HEK293T (cell line): ENCODE results near the gene CCDC97.

Source experiments
- CTCF ChIA-PET: fragments of 350-600 bp; formaldehyde crosslinking; extraction: SDS; loops from one replicate; lab custom pipeline; 2021; ENCODE audit warnings: antibody characterized with exemption, inconsistent platforms; lab: Yijun Ruan, JAX
- POLR2A ChIA-PET: fragments of 350-600 bp; formaldehyde crosslinking; extraction: SDS; loops from one replicate; lab custom pipeline; 2020; ENCODE audit warnings: antibody characterized with exemption, inconsistent platforms; lab: Yijun Ruan, JAX
- DNase-seq: peaks from one replicate; pipeline ENCODE4 v3.0.0; 2012; ENCODE audit warnings: mixed read lengths; ENCODE audit errors: extremely low spot score
- ARNT ChIP-seq: fragments of 450-650 bp; IDR thresholded peaks from 2 replicates; pipeline ENCODE4 v1.6.1; 2017; ENCODE audit warnings: mild to moderate bottlenecking
- BHLHE40 ChIP-seq: fragments of 450-650 bp; IDR thresholded peaks from 2 replicates; pipeline ENCODE4 v1.6.1; 2016; ENCODE audit warnings: mild to moderate bottlenecking, moderate library complexity, borderline replicate concordance
- CTBP1 ChIP-seq: fragments of 450-650 bp; IDR thresholded peaks from 2 replicates; pipeline ENCODE4 v1.6.1; 2016; ENCODE audit warnings: borderline replicate concordance
- ELF4 ChIP-seq: fragments of 450-650 bp; IDR thresholded peaks from 2 replicates; pipeline ENCODE4 v1.6.1; 2017; ENCODE audit warnings: antibody characterized with exemption
- FOXA1 ChIP-seq: fragments of 450-650 bp; IDR thresholded peaks from 2 replicates; pipeline ENCODE4 v1.6.1; 2016; ENCODE audit warnings: mild to moderate bottlenecking
- FOXK2 ChIP-seq: fragments of 450-650 bp; IDR thresholded peaks from 2 replicates; pipeline ENCODE4 v1.6.1; 2016; ENCODE audit warnings: mild to moderate bottlenecking
- FOXM1 ChIP-seq: fragments of 450-650 bp; IDR thresholded peaks from 2 replicates; pipeline ENCODE4 v1.6.1; 2017; ENCODE audit warnings: mild to moderate bottlenecking, borderline replicate concordance
- HDGF ChIP-seq: fragments of 450-650 bp; IDR thresholded peaks from 2 replicates; pipeline ENCODE4 v1.6.1; 2017; ENCODE audit warnings: antibody characterized with exemption, borderline replicate concordance
- L3MBTL2 ChIP-seq: fragments of 450-650 bp; conservative IDR thresholded peaks from 2 replicates; pipeline ENCODE4 v1.6.1; 2016; ENCODE audit warnings: mild to moderate bottlenecking
- LEF1 ChIP-seq: fragments of 450-650 bp; IDR thresholded peaks from 2 replicates; pipeline ENCODE4 v1.6.1; 2017; ENCODE audit warnings: mild to moderate bottlenecking, borderline replicate concordance
- NFRKB ChIP-seq: fragments of 450-650 bp; IDR thresholded peaks from 2 replicates; pipeline ENCODE4 v1.6.1; 2016; ENCODE audit warnings: mild to moderate bottlenecking, moderate library complexity
- SP1 ChIP-seq: fragments of 450-650 bp; IDR thresholded peaks from 2 replicates; pipeline ENCODE4 v1.6.1; 2017
- SUZ12 ChIP-seq: fragments of 450-650 bp; IDR thresholded peaks from 2 replicates; pipeline ENCODE4 v1.6.1; 2016; ENCODE audit warnings: mild to moderate bottlenecking
- TARDBP ChIP-seq: fragments of 450-650 bp; IDR thresholded peaks from 2 replicates; pipeline ENCODE4 v1.6.1; 2016
- ZNF384 ChIP-seq: fragments of 450-650 bp; IDR thresholded peaks from 2 replicates; pipeline ENCODE4 v1.6.1; 2016
- TF ChIP-seq, protein P1 (sequence below): fragments of 450-650 bp; IDR thresholded peaks from 2 replicates; pipeline ENCODE4 v1.6.1; 2016

Gene CCDC97

DNA sequence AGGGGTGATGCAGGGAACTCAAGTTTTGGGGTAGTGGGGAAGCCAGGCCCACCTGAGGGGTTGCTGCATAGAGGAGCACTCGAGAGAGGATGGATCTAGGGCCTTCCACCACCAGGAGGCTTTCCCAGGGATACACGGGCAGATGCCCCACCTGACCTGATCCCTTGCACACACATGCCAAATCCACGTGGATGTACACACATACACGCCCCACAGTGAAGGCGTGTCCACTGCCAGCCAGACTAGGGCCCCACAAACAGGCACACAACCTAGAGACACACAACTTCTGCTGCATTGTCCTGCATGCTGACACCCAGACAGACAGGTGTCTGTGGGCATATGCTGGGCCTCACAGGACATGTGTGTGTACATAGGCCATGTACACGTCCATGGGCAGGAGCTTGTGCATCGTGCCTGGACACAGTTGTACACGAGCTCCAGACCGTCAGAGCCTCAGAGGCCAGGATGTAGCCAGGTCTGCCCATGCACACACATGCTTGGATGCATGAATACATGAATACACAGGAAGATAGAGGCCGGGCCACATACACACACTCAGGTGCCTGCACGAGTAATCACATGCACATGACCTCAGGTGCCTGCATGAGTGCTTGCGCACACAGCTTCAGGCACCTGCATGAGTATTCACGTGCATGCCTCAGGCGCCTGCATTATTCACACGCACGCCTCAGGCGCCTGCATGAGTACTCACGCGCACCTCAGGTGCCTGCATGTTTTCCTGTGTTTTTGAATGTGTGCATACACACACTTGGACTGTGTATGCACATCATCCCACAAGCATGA lies 8.9 kb downstream of the CCDC97 start:
- TF ChIP-seq SP1 (no peak), ARNT (no peak), ZNF384 (no peak), FOXK2 (no peak), TARDBP (no peak), FOXA1 (no peak), ELF4 (no peak), BHLHE40 (no peak), FOXM1 (no peak), LEF1 (no peak), HDGF (no peak), CTBP1 (no peak)
- TF ChIP-seq, protein P1, sequence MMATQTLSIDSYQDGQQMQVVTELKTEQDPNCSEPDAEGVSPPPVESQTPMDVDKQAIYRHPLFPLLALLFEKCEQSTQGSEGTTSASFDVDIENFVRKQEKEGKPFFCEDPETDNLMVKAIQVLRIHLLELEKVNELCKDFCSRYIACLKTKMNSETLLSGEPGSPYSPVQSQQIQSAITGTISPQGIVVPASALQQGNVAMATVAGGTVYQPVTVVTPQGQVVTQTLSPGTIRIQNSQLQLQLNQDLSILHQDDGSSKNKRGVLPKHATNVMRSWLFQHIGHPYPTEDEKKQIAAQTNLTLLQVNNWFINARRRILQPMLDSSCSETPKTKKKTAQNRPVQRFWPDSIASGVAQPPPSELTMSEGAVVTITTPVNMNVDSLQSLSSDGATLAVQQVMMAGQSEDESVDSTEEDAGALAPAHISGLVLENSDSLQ, result no peak
- DNase-seq, result no peak
- POLR2A ChIA-PET, result no interaction called here
- CTCF ChIA-PET, result no interaction called here

DNA sequence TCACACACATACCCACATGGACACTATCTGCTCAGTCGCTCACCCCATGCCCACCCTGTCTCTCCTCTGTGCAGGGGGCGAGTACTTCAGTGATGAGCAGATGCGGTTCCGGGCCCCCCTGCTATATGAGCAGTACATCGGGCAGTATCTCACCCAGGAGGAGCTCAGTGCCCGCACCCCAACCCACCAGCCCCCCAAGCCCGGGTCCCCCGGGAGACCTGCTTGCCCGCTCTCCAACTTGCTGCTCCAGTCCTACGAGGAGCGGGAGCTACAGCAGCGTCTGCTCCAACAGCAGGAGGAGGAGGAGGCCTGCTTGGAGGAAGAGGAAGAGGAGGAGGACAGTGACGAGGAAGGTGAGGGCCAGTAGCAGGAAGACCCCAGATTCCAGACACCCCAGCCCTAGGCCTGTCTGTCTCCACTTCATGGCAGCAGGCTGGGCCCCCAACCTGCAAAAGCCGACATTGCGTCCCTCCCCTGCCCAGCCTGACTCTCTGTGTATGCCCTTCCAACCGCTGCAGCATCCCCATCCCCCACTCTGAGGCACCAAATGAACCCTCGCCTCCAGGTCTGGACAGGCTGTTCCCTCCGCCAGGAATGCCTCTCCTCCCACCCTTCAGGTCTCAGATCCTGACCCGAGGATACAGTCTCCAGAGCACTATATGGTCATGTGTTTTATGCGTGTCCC lies 9.7 kb downstream of the CCDC97 start:
- DNase-seq, result no peak
- TF ChIP-seq FOXM1, result no peak
- TF ChIP-seq SUZ12, result no peak
- TF ChIP-seq ARNT, result no peak
- TF ChIP-seq FOXK2, result no peak
- TF ChIP-seq CTBP1, result no peak
- no peak for TF ChIP-seq BHLHE40
- no peak for TF ChIP-seq ELF4
- no peak for TF ChIP-seq NFRKB
- TF ChIP-seq FOXA1, result no peak
- TF ChIP-seq L3MBTL2, result no peak
- no peak for TF ChIP-seq SP1
- TF ChIP-seq LEF1, result no peak
- TF ChIP-seq TARDBP, result no peak
- TF ChIP-seq, protein P1, result no peak
- no peak for TF ChIP-seq HDGF
- TF ChIP-seq ZNF384, result no peak
- CTCF ChIA-PET, result no interaction called here
- POLR2A ChIA-PET, result no interaction called here

DNA sequence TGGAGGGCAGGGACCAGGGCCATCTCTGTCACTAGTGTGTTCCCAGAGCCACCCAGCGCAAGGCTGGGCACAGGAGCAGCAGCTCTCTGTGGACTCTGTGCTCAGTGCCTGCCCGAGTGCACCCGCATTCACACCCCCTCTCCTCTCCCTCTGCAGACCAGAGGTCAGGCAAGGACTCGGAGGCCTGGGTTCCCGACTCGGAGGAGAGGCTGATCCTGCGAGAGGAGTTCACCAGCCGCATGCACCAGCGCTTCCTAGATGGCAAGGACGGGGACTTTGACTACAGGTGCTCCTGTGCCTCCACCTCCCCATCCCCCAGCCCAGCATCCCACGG lies 10.2 kb downstream of the CCDC97 start:
- ChIA-PET POLR2A (no interaction called here), CTCF (interaction anchor here (1.3 kb wide), 1 partner anchor 33 kb away, joined by 5 read pairs; the partner anchor contains the start of gene TGFB1)
- TF ChIP-seq BHLHE40 (no peak), SUZ12 (no peak), NFRKB (no peak), CTBP1 (no peak), TARDBP (no peak), ARNT (no peak), FOXA1 (no peak), FOXK2 (no peak), SP1 (no peak), ELF4 (no peak), FOXM1 (no peak), LEF1 (no peak), ZNF384 (no peak), L3MBTL2 (no peak), HDGF (no peak)
- TF ChIP-seq, protein P1, result no peak
- DNase-seq, result no peak

DNA sequence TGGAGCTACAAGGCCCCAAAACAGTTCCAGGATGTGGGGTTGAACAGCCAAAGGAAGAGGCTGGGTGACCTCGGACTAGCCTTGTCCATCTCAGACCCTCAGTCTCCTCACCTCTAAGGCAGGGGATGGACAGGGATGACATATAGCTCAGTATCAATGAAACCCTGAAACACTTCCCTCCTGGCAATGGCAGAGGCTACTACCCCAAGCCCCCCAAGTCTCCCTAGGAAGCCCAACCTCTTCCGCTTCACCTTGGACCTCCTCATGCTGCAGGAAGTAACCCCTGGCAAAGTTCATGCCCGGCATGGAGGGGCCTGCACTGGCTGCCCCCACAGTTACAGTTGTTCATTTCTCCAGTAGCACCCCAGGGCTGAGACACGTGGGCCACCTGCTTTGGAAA lies 10.6 kb downstream of the CCDC97 start:
- POLR2A ChIA-PET, result no interaction called here
- TF ChIP-seq BHLHE40, result no peak
- TF ChIP-seq ELF4, result no peak
- TF ChIP-seq, protein P1, result no peak
- TF ChIP-seq SUZ12, result no peak
- TF ChIP-seq SP1, result no peak
- TF ChIP-seq ARNT, result no peak
- no peak for TF ChIP-seq FOXK2
- TF ChIP-seq NFRKB, result no peak
- TF ChIP-seq LEF1, result no peak
- TF ChIP-seq TARDBP, result no peak
- TF ChIP-seq HDGF, result no peak
- TF ChIP-seq ZNF384, result no peak
- no peak for TF ChIP-seq FOXA1
- TF ChIP-seq L3MBTL2, result no peak
- TF ChIP-seq FOXM1, result no peak
- no peak for TF ChIP-seq CTBP1
- CTCF ChIA-PET, result interaction anchor here (1.3 kb wide), 1 partner anchor 33 kb away, joined by 5 read pairs; the partner anchor contains the start of gene TGFB1
- no peak for DNase-seq

DNA sequence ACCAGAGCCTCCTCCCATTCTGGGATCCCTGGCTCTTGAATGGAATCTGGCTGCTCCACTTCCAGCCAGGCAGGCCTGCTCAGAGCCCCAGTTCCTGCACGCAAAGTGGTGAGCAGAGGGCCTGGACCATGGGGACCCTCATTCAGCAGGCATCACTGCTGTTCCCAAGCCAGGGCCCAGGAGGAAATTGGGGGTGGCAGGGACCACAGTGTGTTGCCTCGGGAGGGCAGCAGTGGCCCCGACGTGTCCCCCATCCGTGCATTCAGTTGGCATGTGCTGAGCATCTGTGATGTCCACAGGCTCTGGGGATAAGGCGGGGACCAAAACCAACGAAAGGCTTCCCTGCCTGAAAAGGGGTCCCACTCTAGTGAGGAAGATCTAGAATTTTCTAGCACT lies 11.2 kb downstream of the CCDC97 start:
- ChIA-PET POLR2A (no interaction called here), CTCF (interaction anchor here (0.7 to 1.4 kb wide), 3 partner anchors 12 to 32 kb away, joined by 3 to 5 read pairs (median 4); partner anchors contain the start of gene TGFB1)
- DNase-seq, result no peak
- no peak for TF ChIP-seq HDGF
- TF ChIP-seq CTBP1, result no peak
- TF ChIP-seq ARNT, result no peak
- no peak for TF ChIP-seq L3MBTL2
- no peak for TF ChIP-seq BHLHE40
- TF ChIP-seq FOXM1, result no peak
- TF ChIP-seq FOXK2, result no peak
- no peak for TF ChIP-seq ZNF384
- TF ChIP-seq FOXA1, result no peak
- TF ChIP-seq SP1, result no peak
- TF ChIP-seq TARDBP, result no peak
- TF ChIP-seq LEF1, result no peak
- TF ChIP-seq, protein P1, result no peak
- no peak for TF ChIP-seq NFRKB
- TF ChIP-seq ELF4, result no peak
- no peak for TF ChIP-seq SUZ12
